CD4-positive, alpha-beta T cell (primary cell): ENCODE results near the gene CAB39L. TPM values are rescaled to one million over a fixed set of nuclear protein-coding genes. Genes with fewer than 3 reads are reported as not detected.

ENCODE experiments used
- ATAC-seq: fragments of 200-7000 bp; cut with Tn5 transposase; one replicate; pipeline ENCODE4 v1.10.0; 2022; ENCODE audit warnings: mild to moderate bottlenecking; ENCODE audit not compliant: poor library complexity
- CTCF ChIA-PET: fragments of 350-600 bp; sonication (Branson Sonifier 250); formaldehyde crosslinking; loops from one replicate; lab custom pipeline; 2021; ENCODE audit warnings: antibody characterized with exemption, inconsistent platforms; lab: Charles Lee
- POLR2A ChIA-PET: fragments of 350-600 bp; sonication (Branson Sonifier 250); formaldehyde crosslinking; loops from one replicate; lab custom pipeline; 2021; ENCODE audit warnings: antibody characterized with exemption, inconsistent platforms; lab: Charles Lee
- DNase-seq, 14 experiments: peaks; one replicate each; pipeline ENCODE4 v3.0.0-alpha.2; 2013 to 2020; ENCODE audit warnings: mixed read lengths in 2 of 14
- H3K27ac ChIP-seq, 2 donors: one replicate each; pipeline versions ENCODE4 v1.5.1 to v1.7.0; 2013; ENCODE audit warnings: low read length in 2 of 2, low read depth in 1 of 2, mild to moderate bottlenecking in 1 of 2
- H3K27me3 ChIP-seq, 2 experiments: 1 replicate in 1 of 2; 2 replicates in 1 of 2; pipeline versions ENCODE4 v1.6.1 to v1.7.0; 2013; ENCODE audit warnings: low read length in 2 of 2, control low read depth in 1 of 2, mild to moderate bottlenecking in 1 of 2, moderate library complexity in 1 of 2; ENCODE audit not compliant: insufficient read depth in 2 of 2, control insufficient read depth in 1 of 2
- H3K36me3 ChIP-seq: one replicate; pipeline ENCODE4 v1.6.1; 2013; ENCODE audit warnings: low read length, control low read depth; ENCODE audit not compliant: insufficient read depth
- H3K4me1 ChIP-seq: one replicate; pipeline ENCODE4 v1.6.1; 2013; ENCODE audit warnings: low read length, control low read depth; ENCODE audit not compliant: insufficient read depth
- H3K4me3 ChIP-seq: one replicate; pipeline ENCODE4 v1.5.1; 2013; ENCODE audit warnings: mild to moderate bottlenecking, low read length, moderate library complexity
- H3K9me3 ChIP-seq, 2 experiments: 1 replicate in 1 of 2; 2 replicates in 1 of 2; pipeline versions ENCODE4 v1.6.1 to v1.7.0; 2013; ENCODE audit warnings: low read length in 2 of 2, mild to moderate bottlenecking in 2 of 2, control low read depth in 1 of 2, moderate library complexity in 1 of 2; ENCODE audit not compliant: control insufficient read depth in 1 of 2, insufficient read depth in 1 of 2
- H3K27ac Mint-ChIP-seq: one replicate; pipeline ENCODE4 v1.8.0; 2020; ENCODE audit warnings: mixed read lengths
- H3K27me3 Mint-ChIP-seq: one replicate; pipeline ENCODE4 v1.8.0; 2021; ENCODE audit warnings: mixed read lengths
- H3K36me3 Mint-ChIP-seq: one replicate; pipeline ENCODE4 v1.8.0; 2021; ENCODE audit warnings: low read depth, mixed read lengths
- H3K4me1 Mint-ChIP-seq: one replicate; pipeline ENCODE4 v1.8.0; 2021; ENCODE audit warnings: low read depth, mixed read lengths
- H3K4me3 Mint-ChIP-seq: one replicate; pipeline ENCODE4 v1.8.0; 2020; ENCODE audit warnings: mild to moderate bottlenecking, mixed read lengths
- H3K9me3 Mint-ChIP-seq: one replicate; pipeline ENCODE4 v1.8.0; 2020; ENCODE audit warnings: mixed read lengths
- intact Hi-C, 2 experiments: fragments of 100-400 bp; cut with DNase I in 1 of 2; cut with micrococcal nuclease in 1 of 2; formaldehyde crosslinking; loops; one replicate each; pipeline versions ENCODE4 v1.15.1 to v1.9.0; 2023 to 2025; cut with DNase I, micrococcal nuclease
- total RNA-seq, 174 experiments: library from RNA in 2 of 174; stranded (reverse) in 2 of 174; gene quantifications; one replicate each; pipeline ENCODE4 v1.2.3 and lab custom pipeline; 2021 to 2026
- TF ChIP-seq, protein P1 (sequence below): fragments of 200-600 bp; IDR thresholded peaks from one replicate; pipeline ENCODE4 v1.8.0; 2022; ENCODE audit warnings: antibody characterized with exemption, mild to moderate bottlenecking

Gene CAB39L
- total RNA-seq, 2 experiments from 2014 or later, result 1.9 to 2.5 TPM

DNA sequence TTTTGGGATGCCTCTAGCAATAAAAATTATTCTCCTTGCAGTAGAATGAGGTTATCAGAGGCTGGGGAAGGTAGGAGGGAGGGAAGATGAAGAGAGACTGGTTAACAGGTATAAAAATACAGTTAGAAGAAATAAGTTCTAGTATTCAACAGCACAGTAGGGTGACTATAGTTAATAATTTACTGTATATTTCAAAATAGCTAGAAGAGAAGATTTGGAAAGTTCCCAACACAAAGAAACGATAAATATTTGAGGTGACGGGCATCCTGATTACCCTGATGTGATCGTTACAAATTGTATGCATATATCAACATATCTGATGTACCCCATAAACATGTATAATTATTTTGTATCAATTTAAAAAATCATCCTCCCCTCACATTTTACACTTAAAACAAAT is 102.3 kb downstream of the CAB39L start:
- no peak overlapping the region for H3K4me3 ChIP-seq
- intact Hi-C loops, result no loop called here
- POLR2A ChIA-PET, result no interaction called here

DNA sequence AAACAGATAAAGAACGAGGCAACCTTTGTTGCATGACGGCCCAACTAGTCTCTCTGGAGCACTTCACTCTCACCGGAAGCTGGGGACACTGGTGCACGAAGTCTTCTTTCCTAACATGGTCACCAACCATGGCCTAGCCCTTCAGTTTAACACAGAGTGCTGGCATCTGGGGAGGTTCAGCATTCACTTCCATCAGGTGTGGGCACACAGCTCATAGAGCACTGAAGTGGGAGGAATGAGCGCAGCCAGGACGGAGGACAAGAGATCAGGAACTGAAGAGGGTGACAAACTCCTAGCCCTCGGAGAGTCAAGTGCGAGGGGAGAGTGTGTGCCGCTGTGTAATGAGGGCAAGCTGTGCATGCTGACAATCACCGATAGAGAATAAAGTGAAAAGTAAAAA is 103.7 kb downstream of the CAB39L start:
- no peaks in the 10 kb centered on the region for H3K36me3 Mint-ChIP-seq
- no peak for ATAC-seq
- intact Hi-C loops, result no loop called here
- no peaks in the 10 kb centered on the region for H3K9me3 ChIP-seq
- H3K27ac Mint-ChIP-seq, result no peak overlapping the region
- peaks cover 10% of the 10 kb centered on the region for H3K4me1 Mint-ChIP-seq
- POLR2A ChIA-PET, result no interaction called here
- no peak overlapping the region for H3K4me3 ChIP-seq
- H3K27me3 ChIP-seq, result no peaks in the 10 kb centered on the region
- no peak for DNase-seq
- H3K4me1 ChIP-seq, result no peaks in the 10 kb centered on the region
- H3K9me3 Mint-ChIP-seq, result no peaks in the 10 kb centered on the region
- H3K27ac ChIP-seq, result no peak overlapping the region
- no peaks in the 10 kb centered on the region for H3K36me3 ChIP-seq
- CTCF ChIA-PET, result no interaction called here
- H3K4me3 Mint-ChIP-seq, result no peak overlapping the region
- no peaks in the 10 kb centered on the region for H3K27me3 Mint-ChIP-seq
- TF ChIP-seq, protein P1, sequence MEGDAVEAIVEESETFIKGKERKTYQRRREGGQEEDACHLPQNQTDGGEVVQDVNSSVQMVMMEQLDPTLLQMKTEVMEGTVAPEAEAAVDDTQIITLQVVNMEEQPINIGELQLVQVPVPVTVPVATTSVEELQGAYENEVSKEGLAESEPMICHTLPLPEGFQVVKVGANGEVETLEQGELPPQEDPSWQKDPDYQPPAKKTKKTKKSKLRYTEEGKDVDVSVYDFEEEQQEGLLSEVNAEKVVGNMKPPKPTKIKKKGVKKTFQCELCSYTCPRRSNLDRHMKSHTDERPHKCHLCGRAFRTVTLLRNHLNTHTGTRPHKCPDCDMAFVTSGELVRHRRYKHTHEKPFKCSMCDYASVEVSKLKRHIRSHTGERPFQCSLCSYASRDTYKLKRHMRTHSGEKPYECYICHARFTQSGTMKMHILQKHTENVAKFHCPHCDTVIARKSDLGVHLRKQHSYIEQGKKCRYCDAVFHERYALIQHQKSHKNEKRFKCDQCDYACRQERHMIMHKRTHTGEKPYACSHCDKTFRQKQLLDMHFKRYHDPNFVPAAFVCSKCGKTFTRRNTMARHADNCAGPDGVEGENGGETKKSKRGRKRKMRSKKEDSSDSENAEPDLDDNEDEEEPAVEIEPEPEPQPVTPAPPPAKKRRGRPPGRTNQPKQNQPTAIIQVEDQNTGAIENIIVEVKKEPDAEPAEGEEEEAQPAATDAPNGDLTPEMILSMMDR, result no peak

More for the DNA sequence above, 102.3 kb downstream of the CAB39L start:
- DNase-seq, result no peak
- TF ChIP-seq, protein P1, result no peak
- H3K27me3 ChIP-seq, result no peaks in the 10 kb centered on the region
- no peaks in the 10 kb centered on the region for H3K9me3 ChIP-seq
- H3K9me3 Mint-ChIP-seq, result no peaks in the 10 kb centered on the region
- no peaks in the 10 kb centered on the region for H3K36me3 Mint-ChIP-seq
- H3K27ac ChIP-seq, result no peak overlapping the region
- H3K4me3 Mint-ChIP-seq, result no peak overlapping the region
- CTCF ChIA-PET, result no interaction called here
- no peak for ATAC-seq
- no peaks in the 10 kb centered on the region for H3K27me3 Mint-ChIP-seq
- H3K27ac Mint-ChIP-seq, result no peak overlapping the region
- no peaks in the 10 kb centered on the region for H3K36me3 ChIP-seq
- H3K4me1 ChIP-seq, result no peaks in the 10 kb centered on the region
- peaks cover 10% of the 10 kb centered on the region for H3K4me1 Mint-ChIP-seq

DNA sequence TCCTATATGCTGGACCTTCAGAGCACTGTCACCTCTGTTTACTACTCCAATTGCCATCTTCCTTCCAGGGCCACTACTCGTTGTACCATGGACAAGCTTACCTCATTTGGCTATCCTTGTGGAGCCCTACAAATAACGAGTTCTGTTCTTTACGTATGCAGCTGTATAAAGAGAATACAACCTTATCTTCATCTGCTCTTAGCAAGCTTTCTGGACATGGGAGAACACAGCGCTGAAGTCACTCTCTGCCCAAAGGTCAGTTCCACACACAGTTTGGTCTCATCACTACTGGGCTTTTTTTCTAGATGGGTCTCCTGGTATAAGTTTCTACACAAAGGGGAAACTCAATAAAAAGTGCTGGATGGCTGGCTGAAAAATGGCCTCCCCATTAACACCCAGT is 107.2 kb downstream of the CAB39L start:
- POLR2A ChIA-PET, result no interaction called here
- TF ChIP-seq, protein P1, result no peak

More for the DNA sequence above, 107.2 kb downstream of the CAB39L start:
- Mint-ChIP-seq H3K36me3 (peaks cover 6% of the 10 kb centered on the region), H3K4me1 (no peaks in the 10 kb centered on the region), H3K4me3 (no peak overlapping the region), H3K9me3 (no peaks in the 10 kb centered on the region), H3K27me3 (no peaks in the 10 kb centered on the region), H3K27ac (no peak overlapping the region)
- intact Hi-C loops, result no loop called here
- no peaks in the 10 kb centered on the region for H3K4me1 ChIP-seq
- no peaks in the 10 kb centered on the region for H3K36me3 ChIP-seq
- H3K27me3 ChIP-seq, result no peaks in the 10 kb centered on the region
- ATAC-seq (no peak), DNase-seq (no peak)
- CTCF ChIA-PET, result no interaction called here
- no peak overlapping the region for H3K27ac ChIP-seq
- H3K4me3 ChIP-seq, result no peak overlapping the region
- no peaks in the 10 kb centered on the region for H3K9me3 ChIP-seq
